ENCODE data around the gene BLCAP.

Gene BLCAP

GRCh38 chr20:37528446-37529213 is 954 bp upstream of the BLCAP start:
- peak; percentile 18 for DNase-seq

GRCh38 chr20:37526839-37527637 is 638 bp downstream of the BLCAP start:
- DNase-seq, result no peak

- no peak for DNase-seq
These were observed 1.3 kb downstream of the BLCAP start for GRCh38 chr20:37526238-37526838.

- DNase-seq, result no peak
These were observed 1.9 kb downstream of the BLCAP start for GRCh38 chr20:37525810-37526209.

GRCh38 chr20:37524859-37525708 is 2.6 kb downstream of the BLCAP start:
- DNase-seq, result peak; percentile 32

GRCh38 chr20:37523911-37524700 is 3.6 kb downstream of the BLCAP start:
- DNase-seq, result no peak

- DNase-seq, result no peak
These were observed 4.7 kb downstream of the BLCAP start for GRCh38 chr20:37523012-37523391.

- DNase-seq, result no peak
These were observed 5.2 kb downstream of the BLCAP start for GRCh38 chr20:37522260-37523011.

GRCh38 chr20:37521061-37521771 is 6.5 kb downstream of the BLCAP start, which contains the start of gene NNAT:
NNAT (plus strand) TSS chr20:37521250; CDS start chr20:37521332, 82 bp downstream.
- DNase-seq, result no peak

- DNase-seq, result no peak
These were observed 7.2 kb downstream of the BLCAP start for GRCh38 chr20:37520419-37520955.

- no peak for DNase-seq
These were observed 7.9 kb downstream of the BLCAP start for GRCh38 chr20:37519508-37520418.

- DNase-seq, result no peak
These were observed 8.8 kb downstream of the BLCAP start for GRCh38 chr20:37518606-37519507.

- DNase-seq, result no peak
These were observed 9.6 kb downstream of the BLCAP start for GRCh38 chr20:37518059-37518458.

GRCh38 chr20:37516811-37517750 is 10.6 kb downstream of the BLCAP start:
- DNase-seq, result no peak

- no peak for DNase-seq
These were observed 11.8 kb downstream of the BLCAP start for GRCh38 chr20:37515876-37516275.

GRCh38 chr20:37513779-37514359 is 13.8 kb downstream of the BLCAP start:
- no peak for DNase-seq
